ENCODE data around the gene CNTN1.

DNA sequence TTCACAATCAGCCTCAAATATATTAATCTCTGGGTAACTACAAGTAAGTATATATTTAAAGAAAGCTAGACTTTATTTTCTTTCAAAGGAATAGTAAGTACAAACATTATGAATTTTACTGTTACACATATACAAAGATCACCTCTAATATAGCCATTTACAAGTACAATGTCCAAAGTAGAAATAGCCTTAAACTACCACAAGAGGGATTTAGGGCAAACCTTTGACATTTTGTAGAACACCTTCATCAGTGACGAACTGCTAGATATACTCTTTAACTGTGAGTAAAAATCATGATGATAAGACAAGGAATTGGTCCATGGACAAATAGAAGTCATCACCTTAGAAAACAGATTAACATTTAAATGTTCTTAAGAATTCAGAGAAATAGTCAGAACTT, 69.8 kb downstream of the CNTN1 start:
- no peak for TF ChIP-seq CTCF (IDR thresholded peaks at IDR 0.05)
- no peak for TF ChIP-seq POLR2A (IDR thresholded peaks at IDR 0.05)

All from lower leg skin (tissue), 3 donors.